HepG2 (cell line): ENCODE data around the gene SLC2A10. TPM values are rescaled to one million over a fixed set of nuclear protein-coding genes. Genes with fewer than 3 reads are reported as not detected.

Source experiments
- ATAC-seq: fragments of 200-7000 bp; cut with Tn5 transposase; 3 replicates; pipeline ENCODE4 v1.9.1; 2020; ENCODE audit warnings: mild to moderate bottlenecking, moderate library complexity
- BruUV-seq: library from RNA; stranded (reverse); fragments of 400-500 nt; replicated peaks from 2 replicates; lab custom pipeline; 2021; lab: Mats Ljungman, UMichigan
- CTCF ChIA-PET: fragments of 300-600 bp; formaldehyde crosslinking; extraction: SDS; loops from one replicate; lab custom pipeline; 2021; ENCODE audit warnings: low total read pairs, inconsistent platforms, low intra/inter-chr PET ratio; lab: Yijun Ruan, JAX
- POLR2A ChIA-PET: fragments of 350-600 bp; sonication (Branson Sonifier 250); formaldehyde crosslinking; loops from one replicate; lab custom pipeline; 2020; ENCODE audit warnings: antibody characterized with exemption, inconsistent platforms; lab: Yijun Ruan, JAX
- DNase-seq: peaks from one replicate; pipeline ENCODE4 v3.0.0-alpha.2; 2015; ENCODE audit warnings: low spot score
- FAIRE-seq: peaks from 3 replicates; lab custom pipeline; 2011; peaks lifted over from hg19 to GRCh38; lab: Jason Lieb, UNC
- H2AFZ ChIP-seq: one replicate; pipeline ENCODE4 v1.6.1; 2011; ENCODE audit warnings: low read length, inconsistent platforms
- H3K27ac ChIP-seq: fragments of 300-600 bp; 3 replicates; pipeline ENCODE4 v1.8.0; 2011; ENCODE audit warnings: mixed run types, mild to moderate bottlenecking, mixed read lengths, low read length, inconsistent platforms; ENCODE audit not compliant: insufficient read depth; ENCODE audit errors: extremely low read length
- H3K27me3 ChIP-seq, 2 experiments: fragments of 200-600 bp in 1 of 2; 2 replicates in 1 of 2; 3 replicates in 1 of 2; pipeline versions ENCODE4 v1.6.0 to v1.8.0; 2011; ENCODE audit warnings: low read length in 2 of 2, mild to moderate bottlenecking in 2 of 2, moderate library complexity in 2 of 2, inconsistent platforms in 1 of 2; ENCODE audit not compliant: insufficient read depth in 2 of 2, control insufficient read depth in 1 of 2
- H3K36me3 ChIP-seq, 2 experiments: fragments of 200-600 bp in 1 of 2; replicated peaks in 1 of 2; 2 replicates in 1 of 2; 3 replicates in 1 of 2; pipeline versions ENCODE4 v1.5.1 to v1.8.0; 2011; ENCODE audit warnings: low read length in 2 of 2, inconsistent platforms in 1 of 2; ENCODE audit not compliant: insufficient read depth in 2 of 2, control insufficient read depth in 1 of 2
- H3K4me1 ChIP-seq: 2 replicates; pipeline ENCODE4 v1.5.1; 2012; ENCODE audit warnings: low read length, inconsistent platforms; ENCODE audit not compliant: insufficient read depth
- H3K4me2 ChIP-seq: 2 replicates; pipeline ENCODE4 v1.6.0; 2011; ENCODE audit warnings: low read depth, low read length, inconsistent platforms
- H3K4me3 ChIP-seq, 3 experiments: fragments of 200-600 bp in 1 of 3; sonication (generic), shearing (Covaris generic) in 1 of 3; replicated peaks in 1 of 3; 2 replicates each; pipeline ENCODE4 v1.5.1; 2011 to 2016; ENCODE audit warnings: low read length in 3 of 3, inconsistent platforms in 2 of 3, low read depth in 2 of 3, mild to moderate bottlenecking in 2 of 3, control low read depth in 1 of 3, mixed read lengths in 1 of 3; ENCODE audit not compliant: insufficient read depth in 1 of 3
- H3K79me2 ChIP-seq: one replicate; pipeline ENCODE4 v1.6.1; 2011; ENCODE audit warnings: low read length, inconsistent platforms; ENCODE audit not compliant: insufficient read depth
- H3K9ac ChIP-seq: 2 replicates; pipeline ENCODE4 v1.6.0; 2011; ENCODE audit warnings: mild to moderate bottlenecking, low read depth, low read length, inconsistent platforms; ENCODE audit not compliant: insufficient read depth
- H3K9me3 ChIP-seq: 2 replicates; pipeline ENCODE4 v1.5.1; 2012; ENCODE audit warnings: mild to moderate bottlenecking, low read length
- H4K20me1 ChIP-seq: 2 replicates; pipeline ENCODE4 v1.6.0; 2011; ENCODE audit warnings: inconsistent platforms, mild to moderate bottlenecking, low read length, moderate library complexity; ENCODE audit not compliant: insufficient read depth
- AKNA ChIP-seq: sonication (generic); formaldehyde crosslinking; IDR thresholded peaks from 2 replicates; pipeline ENCODE4 v1.4.0; 2020; ENCODE audit warnings: missing genetic modification reagents, borderline replicate concordance
- CTCF ChIP-seq: sonication (generic); formaldehyde crosslinking; IDR thresholded peaks from 2 replicates; pipeline ENCODE4 v1.5.0; 2020; ENCODE audit warnings: mild to moderate bottlenecking, missing genetic modification reagents, moderate library complexity
- FOXC1 ChIP-seq: sonication (generic); formaldehyde crosslinking; IDR thresholded peaks from 2 replicates; pipeline ENCODE4 v1.8.0; 2022; ENCODE audit warnings: mild to moderate bottlenecking, missing genetic modification reagents, borderline replicate concordance
- RAD21 ChIP-seq: fragments of 450-650 bp; formaldehyde crosslinking; IDR thresholded peaks from 2 replicates; pipeline ENCODE4 v1.5.0; 2020; ENCODE audit warnings: mild to moderate bottlenecking
- SAP130 ChIP-seq: IDR thresholded peaks from 2 replicates; pipeline ENCODE4 v1.6.1; 2016; ENCODE audit warnings: low read depth
- SMC3 ChIP-seq: IDR thresholded peaks from 2 replicates; pipeline ENCODE4 v1.6.1; 2011; ENCODE audit warnings: low read length, improper control_type of control experiment
- STAG1 ChIP-seq: sonication (generic); formaldehyde crosslinking; IDR thresholded peaks from 2 replicates; pipeline ENCODE4 v1.4.0; 2020; ENCODE audit warnings: missing genetic modification reagents
- THAP11 ChIP-seq: IDR thresholded peaks from 2 replicates; pipeline ENCODE4 v1.6.1; 2016; ENCODE audit warnings: missing biosample characterization, missing genetic modification reagents
- WGBS: methylation state at CpG from one replicate; pipeline ENCODE4 v1.1.6; 2017; ENCODE audit warnings: low lambda C conversion rate; 5-methylcytosine and 5-hydroxymethylcytosine counted together
- in situ Hi-C: cut with HindIII; loops from 2 replicates; pipeline ENCODE4 v1.10.0; 2017; ENCODE audit warnings: low pct_unique_long_range_greater_than_20kb; ENCODE audit not compliant: extremely low pct_ligation_motif_present
- intact Hi-C: fragments of 100-400 bp; cut with micrococcal nuclease; formaldehyde crosslinking; loops from one replicate; pipeline ENCODE4 v1.10.0; 2022; ENCODE audit not compliant: unreplicated experiment
- polyA plus RNA-seq, 8 experiments: library from polyadenylated mRNA; depleted of rRNA in 3 of 8; stranded (reverse) in 7 of 8; unstranded in 1 of 8; fragments of >200 nt; fragmentation: Illumina TruSeq in 4 of 8; extraction: Trizol in 4 of 8; gene quantifications; 2 replicates each; pipeline versions ENCODE4 v1.2.1 to v1.2.3, GENCODE V29; 2011 to 2016; ENCODE audit warnings: low read depth in 4 of 8, missing spikeins in 1 of 8, mixed read lengths in 1 of 8; ENCODE audit not compliant: insufficient read depth in 1 of 8
- total RNA-seq, 5 experiments: library from RNA; depleted of rRNA; stranded (reverse); fragments of >200 nt; fragmentation: Illumina TruSeq; extraction: Trizol; gene quantifications; 2 replicates each; pipeline ENCODE4 v1.2.3, GENCODE V29; 2016; ENCODE audit warnings: low read depth in 1 of 5

SLC2A10 gene
- total and polyA plus RNA-seq, 2 of the 13 experiments (the other 11 are each of a cell fraction or from before 2014, with no cell fraction given), result 16.0 to 18.4 TPM

- no peaks in the 10 kb centered on the region for H3K4me1 ChIP-seq
- POLR2A ChIA-PET, result no interaction called here
- ATAC-seq (peak; percentile 73), DNase-seq (peak; percentile 40), FAIRE-seq (peak; percentile 64)
- TF ChIP-seq FOXC1 (CRISPR knock-in tag) (peak; percentile 26; the same call in 1 of the 2 replicates), STAG1 (peak; percentile 74), SMC3 (peak; percentile 72), AKNA (no peak), THAP11 (peak; percentile 50; the same call in 1 of the 2 replicates), SAP130 (CRISPR knock-in tag) (no peak), CTCF (CRISPR knock-in tag) (peak; percentile 62), RAD21 (CRISPR knock-in tag) (peak; percentile 53; the same call in 1 of the 2 replicates)
- no peaks in the 10 kb centered on the region for H3K79me2 ChIP-seq
- intact Hi-C loops, result loop anchor here (1.0 kb wide), 1 partner anchor 377 kb away; no protein-coding TSS in a partner anchor
- no peaks in the 10 kb centered on the region for H3K9me3 ChIP-seq
- no peak overlapping the region for H3K27ac ChIP-seq
- H3K4me3 ChIP-seq, result no peak overlapping the region
- H2AFZ ChIP-seq, result no peak overlapping the region
- CTCF ChIA-PET, result interaction anchor here (0.6 to 1.2 kb wide), 2 partner anchors 378 to 1569 kb away, joined by 3 to 5 read pairs; no protein-coding TSS in a partner anchor
- WGBS, result 27% methylated on average over 10 of the region's 10 CpGs
- H3K4me2 ChIP-seq, result no peak overlapping the region
- peaks cover 6 to 34% of the 10 kb centered on the region in 2 experiments; a peak in 3 of 5 replicates for H3K27me3 ChIP-seq
- H4K20me1 ChIP-seq, result no peaks in the 10 kb centered on the region
- in situ Hi-C loops, result loop anchor here (25.0 kb wide), 1 partner anchor 614 kb away; no protein-coding TSS in a partner anchor
- no peaks in the 10 kb centered on the region for H3K36me3 ChIP-seq
- no peak overlapping the region for H3K9ac ChIP-seq
- BruUV-seq, result no TSS peak
These were observed 63.5 kb downstream of the SLC2A10 start for GRCh38 chr20:46772901-46773300.
